PC-3 (cell line): ENCODE results near the gene KRTAP10-9. TPM values are rescaled to one million over a fixed set of nuclear protein-coding genes. Genes with fewer than 3 reads are reported as not detected.
A peak's percentile ranks its signal among the peaks of the same experiment; 100 is the strongest.

Source experiments
- ATAC-seq: fragments of 200-7000 bp; cut with Tn5 transposase; 2 replicates; pipeline ENCODE4 v1.9.1; 2020; ENCODE audit warnings: mild to moderate bottlenecking, moderate library complexity
- BruUV-seq: library from RNA; stranded (reverse); fragments of 400-500 nt; replicated peaks from 2 replicates; lab custom pipeline; 2021; lab: Mats Ljungman, UMichigan
- CTCF ChIA-PET: fragments of 300-600 bp; sonication (Branson Sonifier 250); formaldehyde crosslinking; loops from one replicate; lab custom pipeline; 2022; ENCODE audit warnings: antibody characterized with exemption; lab: Charles Lee
- POLR2A ChIA-PET: fragments of 300-600 bp; sonication (Branson Sonifier 250); formaldehyde crosslinking; loops from one replicate; lab custom pipeline; 2022; ENCODE audit warnings: antibody characterized with exemption; ENCODE audit not compliant: unreplicated experiment; lab: Charles Lee
- DNase-seq: peaks from one replicate; pipeline ENCODE4 v3.0.0-alpha.2; 2015
- H2AFZ ChIP-seq: fragments of 300-600 bp; sonication (generic); 2 replicates; pipeline ENCODE4 v1.6.0; 2016; ENCODE audit warnings: antibody characterized with exemption, low read length
- H3F3A ChIP-seq: fragments of 300-600 bp; sonication (generic); one replicate; pipeline ENCODE4 v1.6.0; 2017; ENCODE audit warnings: antibody characterized with exemption, low read length, control low read depth, mild to moderate bottlenecking; ENCODE audit not compliant: unreplicated experiment
- H3K27ac ChIP-seq: fragments of 300-600 bp; sonication (generic); 2 replicates; pipeline ENCODE4 v1.5.1; 2016; ENCODE audit warnings: mild to moderate bottlenecking, low read length
- H3K27me3 ChIP-seq: fragments of 300-600 bp; sonication (generic); 2 replicates; pipeline ENCODE4 v1.6.1; 2016; ENCODE audit warnings: low read length, mixed read lengths
- H3K36me3 ChIP-seq: fragments of 300-600 bp; sonication (generic); 2 replicates; pipeline ENCODE4 v1.6.1; 2016; ENCODE audit warnings: low read depth, mixed run types, low read length, mixed read lengths
- H3K4me1 ChIP-seq: fragments of 300-600 bp; sonication (generic); 2 replicates; pipeline ENCODE4 v1.5.1; 2016; ENCODE audit warnings: low read length; ENCODE audit not compliant: insufficient read depth
- H3K4me2 ChIP-seq: fragments of 300-600 bp; sonication (generic); 2 replicates; pipeline ENCODE4 v1.6.0; 2016; ENCODE audit warnings: low read length
- H3K4me3 ChIP-seq: fragments of 300-600 bp; sonication (generic); 2 replicates; pipeline ENCODE4 v1.5.1; 2016; ENCODE audit warnings: mild to moderate bottlenecking, low read length, mixed read lengths
- H3K79me2 ChIP-seq: fragments of 300-600 bp; sonication (generic); 2 replicates; pipeline ENCODE4 v1.6.1; 2017; ENCODE audit warnings: low read length, mixed read lengths
- H3K9ac ChIP-seq: fragments of 300-600 bp; sonication (generic); 2 replicates; pipeline ENCODE4 v1.6.0; 2016; ENCODE audit warnings: mild to moderate bottlenecking, low read length
- H3K9me2 ChIP-seq: fragments of 300-600 bp; sonication (generic); replicated peaks from 2 replicates; pipeline ENCODE4 v1.6.1; 2016; ENCODE audit warnings: mixed run types, low read length, mixed read lengths
- H3K9me3 ChIP-seq: fragments of 300-600 bp; sonication (generic); 2 replicates; pipeline ENCODE4 v1.6.1; 2016; ENCODE audit warnings: low read length, mixed read lengths
- H4K20me1 ChIP-seq: fragments of 300-600 bp; sonication (generic); 2 replicates; pipeline ENCODE4 v1.6.1; 2016; ENCODE audit warnings: low read length, mixed read lengths
- CTCF ChIP-seq: fragments of 300-600 bp; sonication (generic); conservative IDR thresholded peaks from 2 replicates; pipeline ENCODE4 v1.5.1; 2017; ENCODE audit warnings: antibody characterized with exemption, low read depth, mild to moderate bottlenecking, low read length
- EZH2 ChIP-seq: fragments of 300-600 bp; sonication (generic); IDR thresholded peaks from one replicate; pipeline ENCODE4 v1.6.1; 2017; ENCODE audit warnings: antibody characterized with exemption, mild to moderate bottlenecking, low read length; ENCODE audit not compliant: unreplicated experiment
- EZH2phosphoT487 ChIP-seq: fragments of 300-600 bp; sonication (generic); IDR thresholded peaks from 2 replicates; pipeline ENCODE4 v1.6.1; 2018; ENCODE audit warnings: mild to moderate bottlenecking, antibody characterized with exemption, low read length, borderline replicate concordance
- intact Hi-C: fragments of 100-400 bp; cut with micrococcal nuclease; formaldehyde crosslinking; loops from 2 replicates; pipeline ENCODE4 v1.9.0; 2023
- total RNA-seq: library from RNA; depleted of rRNA; stranded (reverse); fragments of >200 nt; gene quantifications from 2 replicates; pipeline ENCODE4 v1.2.3, GENCODE V29; 2014

KRTAP10-9 gene
- total RNA-seq, 1 experiment from 2014 or later, result not detected

- no peak overlapping the region for H3K4me3 ChIP-seq
- peaks cover 12% of the 10 kb centered on the region for H3K4me1 ChIP-seq
- no peak overlapping the region for H3K27ac ChIP-seq
- H4K20me1 ChIP-seq, result no peaks in the 10 kb centered on the region
- ATAC-seq (no peak), DNase-seq (no peak)
- no TSS peak for BruUV-seq
- H3K4me2 ChIP-seq, result no peak overlapping the region
- no peaks in the 10 kb centered on the region for H3K27me3 ChIP-seq
- intact Hi-C loops, result no loop called here
- H3K79me2 ChIP-seq, result no peaks in the 10 kb centered on the region
- CTCF ChIA-PET, result no interaction called here
- no peak overlapping the region for H3K9ac ChIP-seq
- no peaks in the 10 kb centered on the region for H3K9me3 ChIP-seq
- POLR2A ChIA-PET, result no interaction called here
- H3K9me2 ChIP-seq, result no peaks in the 10 kb centered on the region
- TF ChIP-seq EZH2phosphoT487 (no peak), CTCF (no peak), EZH2 (no peak)
- H2AFZ ChIP-seq, result no peak overlapping the region
- H3F3A ChIP-seq, result no peaks in the 10 kb centered on the region
- no peaks in the 10 kb centered on the region for H3K36me3 ChIP-seq
Measured at GRCh38 chr21:44594406-44594916, 32.4 kb upstream of the KRTAP10-9 start.

GRCh38 chr21:44595524-44595923 is 31.4 kb upstream of the KRTAP10-9 start:
- H3K79me2 ChIP-seq, result no peaks in the 10 kb centered on the region
- no peak overlapping the region for H3K4me3 ChIP-seq
- H3K27me3 ChIP-seq, result no peaks in the 10 kb centered on the region
- H3F3A ChIP-seq, result no peaks in the 10 kb centered on the region
- intact Hi-C loops, result no loop called here
- no peak overlapping the region for H2AFZ ChIP-seq
- CTCF ChIA-PET, result no interaction called here
- H3K36me3 ChIP-seq, result no peaks in the 10 kb centered on the region
- TF ChIP-seq CTCF (no peak), EZH2 (no peak)
- no peaks in the 10 kb centered on the region for H3K9me2 ChIP-seq
- no peak overlapping the region for H3K9ac ChIP-seq
- peaks cover 12% of the 10 kb centered on the region for H3K4me1 ChIP-seq
- H3K9me3 ChIP-seq, result no peaks in the 10 kb centered on the region
- no peak overlapping the region for H3K27ac ChIP-seq
- no peak for DNase-seq
- no TSS peak for BruUV-seq
- H3K4me2 ChIP-seq, result no peak overlapping the region
- POLR2A ChIA-PET, result no interaction called here
- no peaks in the 10 kb centered on the region for H4K20me1 ChIP-seq
- ATAC-seq, result no peak

GRCh38 chr21:44596068-44596725 is 30.7 kb upstream of the KRTAP10-9 start:
- no peaks in the 10 kb centered on the region for H3K36me3 ChIP-seq
- H3K9me2 ChIP-seq, result no peaks in the 10 kb centered on the region
- POLR2A ChIA-PET, result no interaction called here
- peak overlapping the region; percentile 41 for H3K4me2 ChIP-seq
- no TSS peak for BruUV-seq
- no peak overlapping the region for H3K27ac ChIP-seq
- H3F3A ChIP-seq, result no peaks in the 10 kb centered on the region
- H4K20me1 ChIP-seq, result no peaks in the 10 kb centered on the region
- no peaks in the 10 kb centered on the region for H3K9me3 ChIP-seq
- H3K79me2 ChIP-seq, result no peaks in the 10 kb centered on the region
- no peak overlapping the region for H3K9ac ChIP-seq
- no peak for TF ChIP-seq EZH2phosphoT487
- no peak for TF ChIP-seq CTCF
- TF ChIP-seq EZH2, result no peak
- no peak overlapping the region for H2AFZ ChIP-seq
- DNase-seq, result peak; percentile 88
- H3K27me3 ChIP-seq, result no peaks in the 10 kb centered on the region
- H3K4me3 ChIP-seq, result 0 out of 2 replicates have a peak overlapping the region, but pooled peaks have one; percentile 16
- intact Hi-C loops, result loop anchor here (1.0 kb wide), 1 partner anchor 97 kb away; no protein-coding TSS in a partner anchor
- peaks cover 12% of the 10 kb centered on the region for H3K4me1 ChIP-seq
- ATAC-seq, result peak; percentile 99
- CTCF ChIA-PET, result no interaction called here
